Fibroblast of the conjunctiva (primary cell): ENCODE data around the gene PCDHGC4.
A peak's percentile ranks its signal among the peaks of the same experiment; 100 is the strongest.

Experiments used
- DNase-seq: peaks from one replicate; pipeline ENCODE4 v3.0.0-alpha.2; 2010; ENCODE audit warnings: low read depth

PCDHGC4 gene

GRCh38 chr5:141512911-141513626 is 28.2 kb downstream of the PCDHGC4 start:
- DNase-seq, result no peak

GRCh38 chr5:141513627-141514329 is 28.9 kb downstream of the PCDHGC4 start:
- peak; percentile 71 for DNase-seq

GRCh38 chr5:141514330-141515133 is 29.7 kb downstream of the PCDHGC4 start:
- DNase-seq, result no peak

- DNase-seq, result no peak
Observed at GRCh38 chr5:141515141-141515540, 30.3 kb downstream of the PCDHGC4 start.

GRCh38 chr5:141515946-141516671 is 31.3 kb downstream of the PCDHGC4 start:
- DNase-seq, result no peak

- DNase-seq, result no peak
Observed at GRCh38 chr5:141516672-141517025, 31.8 kb downstream of the PCDHGC4 start.

- DNase-seq, result no peak
Observed at GRCh38 chr5:141517312-141517711, 32.5 kb downstream of the PCDHGC4 start.

- peak; percentile 67 for DNase-seq
Observed at GRCh38 chr5:141517880-141518617, 33.2 kb downstream of the PCDHGC4 start.

- DNase-seq, result no peak
Observed at GRCh38 chr5:141518618-141519015, 33.8 kb downstream of the PCDHGC4 start.

- DNase-seq, result no peak
Observed at GRCh38 chr5:141519605-141520565, 35.1 kb downstream of the PCDHGC4 start.

GRCh38 chr5:141521244-141521781 is 36.5 kb downstream of the PCDHGC4 start:
- DNase-seq, result peak; percentile 96

- no peak for DNase-seq
Observed at GRCh38 chr5:141522301-141522700, 37.5 kb downstream of the PCDHGC4 start.

GRCh38 chr5:141523991-141524390 is 39.2 kb downstream of the PCDHGC4 start:
- no peak for DNase-seq

- DNase-seq, result peak; percentile 97
Observed at GRCh38 chr5:141524604-141525597, 40.1 kb downstream of the PCDHGC4 start.

GRCh38 chr5:141525653-141526052 is 40.8 kb downstream of the PCDHGC4 start:
- no peak for DNase-seq

- no peak for DNase-seq
Observed at GRCh38 chr5:141527426-141527825, 42.6 kb downstream of the PCDHGC4 start.

GRCh38 chr5:141528291-141528984 is 43.6 kb downstream of the PCDHGC4 start:
- no peak for DNase-seq

GRCh38 chr5:141529002-141529401 is 44.2 kb downstream of the PCDHGC4 start:
- DNase-seq, result peak; percentile 33
